Bronchial epithelial cell (primary cell): ENCODE data around the gene PAK4. TPM values are rescaled to one million over a fixed set of nuclear protein-coding genes. Genes with fewer than 3 reads are reported as not detected.

Source experiments
- DNase-seq: peaks from one replicate; pipeline ENCODE4 v3.0.0-alpha.2; 2010; ENCODE audit warnings: low read depth
- FAIRE-seq: peaks from 2 replicates; lab custom pipeline; 2011; peaks lifted over from hg19 to GRCh38; lab: Jason Lieb, UNC
- H3K27me3 ChIP-seq: 2 replicates; pipeline ENCODE4 v1.5.1; 2011; ENCODE audit warnings: low read length; ENCODE audit not compliant: control insufficient read depth, insufficient read depth
- H3K36me3 ChIP-seq: 2 replicates; pipeline ENCODE4 v1.5.1; 2011; ENCODE audit warnings: low read length; ENCODE audit not compliant: control insufficient read depth, insufficient read depth
- H3K4me3 ChIP-seq: 2 replicates; pipeline ENCODE4 v1.5.1; 2011; ENCODE audit warnings: mild to moderate bottlenecking, low read depth, low read length, control low read depth
- CTCF ChIP-seq: IDR thresholded peaks from 2 replicates; pipeline ENCODE4 v1.5.1; 2011; ENCODE audit warnings: mild to moderate bottlenecking, moderate library complexity, low read length, control low read depth, inconsistent platforms; ENCODE audit not compliant: insufficient read depth, severe bottlenecking
- total RNA-seq: library from RNA; depleted of rRNA; stranded (reverse); fragments of >200 nt; gene quantifications from 2 replicates; pipeline ENCODE4 v1.2.1, GENCODE V29; 2014

Gene PAK4
- total RNA-seq, 1 donor from 2014 or later: 4.5 TPM

- H3K4me3 ChIP-seq: no peak overlapping the region
- TF ChIP-seq CTCF: no peak
- DNase-seq (no peak), FAIRE-seq (no peak)
- no peaks in the 10 kb centered on the region for H3K27me3 ChIP-seq
- no peaks in the 10 kb centered on the region for H3K36me3 ChIP-seq
Measured at GRCh38 chr19:39150235-39150634, 24.6 kb downstream of the PAK4 start.

GRCh38 chr19:39150807-39151600 lies 25.4 kb downstream of the PAK4 start:
- H3K4me3 ChIP-seq: no peak overlapping the region
- no peaks in the 10 kb centered on the region for H3K36me3 ChIP-seq
- FAIRE-seq (no peak), DNase-seq (no peak)
- no peak for TF ChIP-seq CTCF
- no peaks in the 10 kb centered on the region for H3K27me3 ChIP-seq

- no peak for TF ChIP-seq CTCF
- Histone ChIP-seq H3K4me3 (no peak overlapping the region), H3K36me3 (no peaks in the 10 kb centered on the region), H3K27me3 (no peaks in the 10 kb centered on the region)
- FAIRE-seq: no peak
- DNase-seq: peak; percentile 30
Measured at GRCh38 chr19:39152066-39152465, 26.5 kb downstream of the PAK4 start.

- TF ChIP-seq CTCF: no peak
- H3K4me3 ChIP-seq: no peak overlapping the region
- FAIRE-seq (no peak), DNase-seq (no peak)
- H3K27me3 ChIP-seq: no peaks in the 10 kb centered on the region
- H3K36me3 ChIP-seq: no peaks in the 10 kb centered on the region
Measured at GRCh38 chr19:39154100-39154628, 28.6 kb downstream of the PAK4 start.

- FAIRE-seq (no peak), DNase-seq (peak; percentile 74)
- no peaks in the 10 kb centered on the region for H3K27me3 ChIP-seq
- H3K36me3 ChIP-seq: no peaks in the 10 kb centered on the region
- H3K4me3 ChIP-seq: no peak overlapping the region
- peak; percentile 25 for TF ChIP-seq CTCF
Measured at GRCh38 chr19:39154629-39155100, 29.1 kb downstream of the PAK4 start.
